RWPE1 (cell line): ENCODE data around the gene SYT14.

Experiments
- CTCF ChIA-PET: fragments of 350-600 bp; sonication (Branson Sonifier 250); formaldehyde crosslinking; extraction: SDS; loops from one replicate; lab custom pipeline; 2021; lab: Yijun Ruan, JAX
- POLR2A ChIA-PET: fragments of 400-600 bp; formaldehyde crosslinking; extraction: SDS; loops from one replicate; lab custom pipeline; 2020; ENCODE audit warnings: antibody characterized with exemption; ENCODE audit not compliant: low non-redundant PET; lab: Yijun Ruan, JAX
- DNase-seq: peaks from one replicate; pipeline ENCODE4 v3.0.0; 2012; ENCODE audit warnings: low spot score
- H3K27ac ChIP-seq: fragments of 450-650 bp; 2 replicates; pipeline ENCODE4 v1.5.1; 2017
- CTCF ChIP-seq: fragments of 450-650 bp; conservative IDR thresholded peaks from 2 replicates; pipeline ENCODE4 v1.5.1; 2017; ENCODE audit warnings: low read depth, mild to moderate bottlenecking

Gene SYT14

GRCh38 chr1:210143465-210144062 lies 205.5 kb downstream of the SYT14 start:
- ChIA-PET POLR2A (no interaction called here), CTCF (interaction anchor here (0.6 to 1.4 kb wide), 8 partner anchors 11 to 990 kb away, joined by 3 to 6 read pairs (median 3); no protein-coding TSS in a partner anchor)
- TF ChIP-seq CTCF = peak; percentile 72
- peak; percentile 48 for DNase-seq
- no peak overlapping the region for H3K27ac ChIP-seq

- peak; percentile 56 for DNase-seq
- CTCF ChIA-PET = interaction anchor here (1.1 kb wide), 1 partner anchor 12 kb away, joined by 4 read pairs; no protein-coding TSS in a partner anchor
- TF ChIP-seq CTCF = no peak
- H3K27ac ChIP-seq = no peak overlapping the region
- POLR2A ChIA-PET = interaction anchor here (0.6 kb wide), 1 partner anchor 13 kb away, joined by 5 read pairs; no protein-coding TSS in a partner anchor
Observed at GRCh38 chr1:210144736-210145135, 206.7 kb downstream of the SYT14 start.

GRCh38 chr1:210151052-210151672 lies 213.1 kb downstream of the SYT14 start:
- no peak overlapping the region for H3K27ac ChIP-seq
- ChIA-PET POLR2A (no interaction called here), CTCF (no interaction called here)
- no peak for DNase-seq
- TF ChIP-seq CTCF = no peak

GRCh38 chr1:210159211-210159610 lies 221.2 kb downstream of the SYT14 start:
- H3K27ac ChIP-seq = no peak overlapping the region
- ChIA-PET CTCF (no interaction called here), POLR2A (no interaction called here)
- no peak for DNase-seq
- no peak for TF ChIP-seq CTCF

GRCh38 chr1:210170220-210170619 lies 232.2 kb downstream of the SYT14 start:
- no peak for DNase-seq
- ChIA-PET CTCF (no interaction called here), POLR2A (no interaction called here)
- TF ChIP-seq CTCF = no peak
- no peak overlapping the region for H3K27ac ChIP-seq

- CTCF ChIA-PET = no interaction called here
Observed at GRCh38 chr1:210174133-210174532, 236.1 kb downstream of the SYT14 start.

More at GRCh38 chr1:210174133-210174532, 236.1 kb downstream of the SYT14 start:
- POLR2A ChIA-PET = no interaction called here
- no peak overlapping the region for H3K27ac ChIP-seq
- no peak for DNase-seq
- no peak for TF ChIP-seq CTCF
